ENCODE measurements around the gene EPHB1.

GRCh38 chr3:135041601-135042000 lies 246.5 kb downstream of the EPHB1 start:
- TF ChIP-seq ZNF274 (IDR thresholded peaks at IDR 0.05; ENCODE audit: low read depth, low read length) = no peak
- TF ChIP-seq YY1 (IDR thresholded peaks at IDR 0.05; ENCODE audit: extremely low read depth, insufficient replicate concordance, low read depth, low read length) = no peak
- TF ChIP-seq POLR2A (IDR thresholded peaks at IDR 0.05; ENCODE audit: borderline replicate concordance, extremely low read depth, insufficient read depth, insufficient read length) = no peak

Measured in HCT116 (cell line).